Endothelial cell of umbilical vein (primary cell): ENCODE results near the gene GALK1.

ENCODE experiments used
- EZH2 ChIP-seq: IDR thresholded peaks from 2 replicates; pipeline ENCODE4 v1.6.1; 2012; ENCODE audit warnings: borderline replicate concordance, low read depth, mild to moderate bottlenecking, moderate library complexity, low read length, inconsistent platforms; ENCODE audit not compliant: severe bottlenecking
- POLR2A ChIP-seq: IDR thresholded peaks from 2 replicates; pipeline ENCODE4 v1.6.1; 2012; ENCODE audit warnings: low read depth, mild to moderate bottlenecking, control low read depth, low read length
- TF ChIP-seq, protein P1 (sequence below), 2 donors: IDR thresholded peaks; 1 replicate in 1 of 2; 2 replicates in 1 of 2; pipeline ENCODE4 v1.5.1; 2011; ENCODE audit warnings: low read length in 2 of 2, mild to moderate bottlenecking in 2 of 2, moderate library complexity in 2 of 2, control low read depth in 1 of 2, inconsistent platforms in 1 of 2, low read depth in 1 of 2; ENCODE audit not compliant: insufficient read depth in 1 of 2; ENCODE audit errors: extremely low read depth in 1 of 2

DNA sequence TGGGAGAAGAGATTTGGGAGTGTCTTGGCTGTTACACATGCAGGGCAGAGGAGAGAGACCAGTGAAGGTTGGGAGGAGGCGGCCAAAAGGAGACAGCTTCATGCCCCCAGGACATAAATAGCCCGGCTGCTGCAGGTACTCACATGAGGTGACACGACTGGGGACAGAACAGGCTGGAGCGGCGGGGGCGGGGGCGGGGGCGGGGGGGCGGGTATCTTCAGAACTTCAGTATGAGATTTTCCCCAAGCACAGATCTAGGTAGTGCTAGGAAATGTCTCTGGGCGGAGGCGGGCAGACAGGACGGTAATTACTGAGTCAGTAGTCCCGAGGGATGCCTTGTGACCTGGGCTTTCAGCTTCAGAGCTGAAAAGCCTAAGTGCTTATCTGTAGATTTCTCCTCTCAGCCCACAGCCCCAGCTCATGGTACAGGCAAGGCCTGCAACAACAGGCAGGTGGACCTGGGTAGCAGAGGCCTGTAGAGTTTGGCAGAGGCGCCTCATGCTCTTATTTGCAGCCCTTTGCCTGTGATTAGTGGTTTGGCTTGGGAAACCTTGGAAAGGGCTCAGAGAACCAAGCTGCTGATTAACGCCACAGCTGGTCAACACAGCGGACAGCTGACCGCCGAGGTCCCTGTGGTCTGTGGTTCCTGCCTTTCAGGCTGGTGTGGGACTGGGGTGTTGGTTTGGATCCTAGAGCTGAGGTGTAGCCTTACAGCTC lies 44.1 kb upstream of the GALK1 start:
- no peak for TF ChIP-seq EZH2
- TF ChIP-seq, protein P1, sequence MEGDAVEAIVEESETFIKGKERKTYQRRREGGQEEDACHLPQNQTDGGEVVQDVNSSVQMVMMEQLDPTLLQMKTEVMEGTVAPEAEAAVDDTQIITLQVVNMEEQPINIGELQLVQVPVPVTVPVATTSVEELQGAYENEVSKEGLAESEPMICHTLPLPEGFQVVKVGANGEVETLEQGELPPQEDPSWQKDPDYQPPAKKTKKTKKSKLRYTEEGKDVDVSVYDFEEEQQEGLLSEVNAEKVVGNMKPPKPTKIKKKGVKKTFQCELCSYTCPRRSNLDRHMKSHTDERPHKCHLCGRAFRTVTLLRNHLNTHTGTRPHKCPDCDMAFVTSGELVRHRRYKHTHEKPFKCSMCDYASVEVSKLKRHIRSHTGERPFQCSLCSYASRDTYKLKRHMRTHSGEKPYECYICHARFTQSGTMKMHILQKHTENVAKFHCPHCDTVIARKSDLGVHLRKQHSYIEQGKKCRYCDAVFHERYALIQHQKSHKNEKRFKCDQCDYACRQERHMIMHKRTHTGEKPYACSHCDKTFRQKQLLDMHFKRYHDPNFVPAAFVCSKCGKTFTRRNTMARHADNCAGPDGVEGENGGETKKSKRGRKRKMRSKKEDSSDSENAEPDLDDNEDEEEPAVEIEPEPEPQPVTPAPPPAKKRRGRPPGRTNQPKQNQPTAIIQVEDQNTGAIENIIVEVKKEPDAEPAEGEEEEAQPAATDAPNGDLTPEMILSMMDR (IDR thresholded peaks at IDR 0.05; ENCODE audit: extremely low read depth in 1 of 2, insufficient read depth in 1 of 2, low read depth in 1 of 2, low read length in 2 of 2) = no peak
- no peak for TF ChIP-seq POLR2A
